GM12878 (cell line): ENCODE results near the gene RPS19BP1. TPM values are rescaled to one million over a fixed set of nuclear protein-coding genes. Genes with fewer than 3 reads are reported as not detected.

Experiments
- ATAC-seq: fragments of 200-7000 bp; cut with Tn5 transposase; 3 replicates; pipeline ENCODE4 v1.9.1; 2020; ENCODE audit warnings: mild to moderate bottlenecking, moderate library complexity
- BruUV-seq: library from RNA; stranded (reverse); fragments of 400-500 nt; replicated peaks from 2 replicates; lab custom pipeline; 2021; lab: Mats Ljungman, UMichigan
- CTCF ChIA-PET: fragments of 300-600 bp; sonication (Branson Sonifier 250); formaldehyde crosslinking; extraction: SDS; loops from one replicate; lab custom pipeline; 2021; ENCODE audit warnings: inconsistent platforms; lab: Yijun Ruan, JAX
- POLR2A ChIA-PET: fragments of 350-600 bp; formaldehyde crosslinking; extraction: SDS; loops from one replicate; lab custom pipeline; 2021; ENCODE audit warnings: inconsistent platforms; lab: Charles Lee
- RAD21 ChIA-PET: fragments of 300-600 bp; sonication (Branson Sonifier 250); formaldehyde crosslinking; loops from one replicate; lab custom pipeline; 2023; ENCODE audit warnings: antibody characterized with exemption; ENCODE audit not compliant: unreplicated experiment; lab: Charles Lee
- SMC1A ChIA-PET: fragments of 300-600 bp; sonication (Branson Sonifier 250); formaldehyde crosslinking; loops from one replicate; lab custom pipeline; 2023; ENCODE audit not compliant: unreplicated experiment, uncharacterized antibody; lab: Charles Lee
- DNase-seq: peaks from one replicate; pipeline ENCODE4 v3.0.0-alpha.2; 2011; ENCODE audit warnings: low read depth, low spot score
- FAIRE-seq: peaks from 3 replicates; lab custom pipeline; 2011; peaks lifted over from hg19 to GRCh38; lab: Jason Lieb, UNC
- H2AFZ ChIP-seq: 2 replicates; pipeline ENCODE4 v1.6.0; 2011; ENCODE audit warnings: low read depth, low read length, control low read depth; ENCODE audit not compliant: control insufficient read depth
- H3K27ac ChIP-seq: 2 replicates; pipeline ENCODE4 v1.5.1; 2011; ENCODE audit warnings: control low read depth; ENCODE audit not compliant: control insufficient read depth, insufficient read depth
- H3K27me3 ChIP-seq, 2 experiments: replicated peaks in 1 of 2; 2 replicates each; pipeline versions ENCODE4 v1.6.0 to v1.6.1; 2011; ENCODE audit warnings: low read length in 1 of 2; ENCODE audit not compliant: control insufficient read depth in 2 of 2, insufficient read depth in 2 of 2
- H3K36me3 ChIP-seq, 2 experiments: 2 replicates each; pipeline ENCODE4 v1.5.1; 2011; ENCODE audit warnings: low read length in 1 of 2; ENCODE audit not compliant: control insufficient read depth in 2 of 2, insufficient read depth in 2 of 2
- H3K4me1 ChIP-seq: 2 replicates; pipeline ENCODE4 v1.6.1; 2011; ENCODE audit warnings: mild to moderate bottlenecking, low read length, moderate library complexity, mixed read lengths; ENCODE audit not compliant: control insufficient read depth, insufficient read depth
- H3K4me2 ChIP-seq: 2 replicates; pipeline ENCODE4 v1.6.0; 2011; ENCODE audit warnings: control low read depth; ENCODE audit not compliant: control insufficient read depth, insufficient read depth
- H3K4me3 ChIP-seq: fragments of 200-600 bp; sonication (generic); 2 replicates; pipeline ENCODE4 v1.5.1; 2016
- H3K79me2 ChIP-seq: 2 replicates; pipeline ENCODE4 v1.6.0; 2011; ENCODE audit warnings: low read length; ENCODE audit not compliant: control insufficient read depth, insufficient read depth
- H3K9ac ChIP-seq: 2 replicates; pipeline ENCODE4 v1.8.0; 2011; ENCODE audit warnings: low read length, control low read depth, mixed read lengths; ENCODE audit not compliant: control insufficient read depth, insufficient read depth
- H3K9me3 ChIP-seq: replicated peaks from 3 replicates; pipeline ENCODE4 v1.5.1; 2011; ENCODE audit warnings: mild to moderate bottlenecking, low read length; ENCODE audit not compliant: control insufficient read depth, insufficient read depth
- H4K20me1 ChIP-seq: 2 replicates; pipeline ENCODE4 v1.6.0; 2011; ENCODE audit not compliant: control insufficient read depth, insufficient read depth
- CTCF ChIP-seq, 3 experiments: IDR thresholded peaks in 2 of 3; conservative IDR thresholded peaks in 1 of 3; 2 replicates each; pipeline ENCODE4 v1.5.1; 2011; ENCODE audit warnings: low read depth in 3 of 3, low read length in 3 of 3, mild to moderate bottlenecking in 3 of 3, control low read depth in 2 of 3, moderate library complexity in 2 of 3, inconsistent platforms in 1 of 3, mixed read lengths in 1 of 3; ENCODE audit not compliant: control insufficient read depth in 2 of 3, insufficient read depth in 1 of 3; ENCODE audit errors: extremely low read depth in 1 of 3
- EP300 ChIP-seq, 2 experiments: fragments of 150-350 bp in 1 of 2; IDR thresholded peaks; 2 replicates each; pipeline ENCODE4 v1.6.1; 2011 to 2012; ENCODE audit warnings: low read depth in 2 of 2, low read length in 2 of 2, borderline replicate concordance in 1 of 2, improper control_type of control experiment in 1 of 2, inconsistent platforms in 1 of 2; ENCODE audit not compliant: control insufficient read depth in 1 of 2
- LARP7 ChIP-seq: fragments of 450-650 bp; IDR thresholded peaks from 2 replicates; pipeline ENCODE4 v1.6.1; 2017; ENCODE audit warnings: mild to moderate bottlenecking
- NR2F1 ChIP-seq: fragments of 450-650 bp; conservative IDR thresholded peaks from 2 replicates; pipeline ENCODE4 v1.6.1; 2017; ENCODE audit warnings: mild to moderate bottlenecking
- RAD21 ChIP-seq: IDR thresholded peaks from 2 replicates; pipeline ENCODE4 v1.6.1; 2011; ENCODE audit warnings: mild to moderate bottlenecking, low read depth, low read length, moderate library complexity; ENCODE audit not compliant: insufficient read depth
- SMC3 ChIP-seq: IDR thresholded peaks from 2 replicates; pipeline ENCODE4 v1.6.1; 2011; ENCODE audit warnings: low read length, improper control_type of control experiment, borderline replicate concordance
- ZNF687 ChIP-seq: fragments of 450-650 bp; IDR thresholded peaks from 2 replicates; pipeline ENCODE4 v1.6.1; 2017; ENCODE audit warnings: mild to moderate bottlenecking, moderate library complexity
- whole genome bisulfite sequencing: methylation state at CpG from one replicate; pipeline ENCODE4 v1.1.6; 2016; ENCODE audit warnings: low lambda C conversion rate; ENCODE audit not compliant: insufficient replicate concordance, insufficient coverage; ENCODE audit errors: missing lambda C conversion rate; 5-methylcytosine and 5-hydroxymethylcytosine counted together
- in situ Hi-C: fragments of 300-500 bp; cut with MboI; formaldehyde crosslinking; loops from 9 replicates; pipeline ENCODE4 v1.14.3; 2018; ENCODE audit warnings: mixed read lengths
- intact Hi-C: fragments of 100-400 bp; cut with micrococcal nuclease; formaldehyde crosslinking; loops from one replicate; pipeline ENCODE4 v1.14.2; 2022; ENCODE audit not compliant: unreplicated experiment
- polyA plus RNA-seq, 11 experiments: library from polyadenylated mRNA; depleted of rRNA in 4 of 11; unstranded in 6 of 11; stranded (reverse) in 5 of 11; fragments of >200 nt; fragmentation: Nextera tagmentation in 4 of 11; fragmentation: Illumina TruSeq in 1 of 11; extraction: Ambion mirVana in 4 of 11; extraction: Trizol in 1 of 11; gene quantifications; 1 replicate in 1 of 11; 2 replicates in 10 of 11; pipeline versions ENCODE4 v1.2.1 to v1.2.3, GENCODE V29; 2011 to 2016; ENCODE audit warnings: inconsistent platforms in 2 of 11, missing spikeins in 2 of 11, low read depth in 1 of 11
- total RNA-seq, 4 experiments: library from RNA; depleted of rRNA in 3 of 4; stranded (reverse); fragments of >200 nt in 3 of 4; fragmentation: Illumina TruSeq in 1 of 4; extraction: Trizol in 1 of 4; gene quantifications; 2 replicates each; pipeline versions ENCODE4 v1.2.1 to v1.2.3, GENCODE V29; 2013 to 2021

The RPS19BP1 gene
- total and polyA plus RNA-seq, 10 of the 15 experiments (the other 5 are each of a cell fraction or from before 2014, with no cell fraction given) = 2.7 to 206 (median 78.6) TPM

GRCh38 chr22:39560127-39560526 is 27.6 kb upstream of the RPS19BP1 start:
- ATAC-seq (no peak), FAIRE-seq (no peak), DNase-seq (no peak)
- WGBS = 33% methylated on average over 6 of the region's 6 CpGs
- no peak for TF ChIP-seq EP300 (IDR thresholded peaks at IDR 0.05; ENCODE audit: borderline replicate concordance in 1 of 2, control insufficient read depth in 1 of 2, low read depth in 2 of 2, low read length in 2 of 2)
- TF ChIP-seq LARP7 = no peak
- 0 out of 2 replicates have a peak, but pooled peaks have one; percentile 5 for TF ChIP-seq NR2F1
- no peak overlapping the region for H3K9ac ChIP-seq
- H3K4me2 ChIP-seq = no peak overlapping the region
- no peak overlapping the region for H3K4me3 ChIP-seq
- no peaks in the 10 kb centered on the region for H4K20me1 ChIP-seq
- ChIA-PET SMC1A (interaction anchor here (0.6 to 1.2 kb wide), 2 partner anchors 464 to 477 kb away, joined by 3 to 4 read pairs; no protein-coding TSS in a partner anchor), POLR2A (no interaction called here), RAD21 (interaction anchor here (1.3 kb wide), 1 partner anchor 465 kb away, joined by 9 read pairs; no protein-coding TSS in a partner anchor), CTCF (interaction anchor here (1.7 to 3.4 kb wide), 2 partner anchors 456 to 464 kb away, joined by 3 to 23 read pairs; no protein-coding TSS in a partner anchor)
- H3K27me3 ChIP-seq = peaks cover 7 to 8% of the 10 kb centered on the region in 2 experiments; a peak in 3 of 4 replicates
- H3K4me1 ChIP-seq = no peaks in the 10 kb centered on the region
- in situ Hi-C loops (no loop called here), intact Hi-C loops (no loop called here)
- no peak overlapping the region for H2AFZ ChIP-seq
- no TSS peak for BruUV-seq
- H3K27ac ChIP-seq = no peak overlapping the region
- no peaks in the 10 kb centered on the region for H3K79me2 ChIP-seq
- no peaks in the 10 kb centered on the region for H3K36me3 ChIP-seq
- no peaks in the 10 kb centered on the region for H3K9me3 ChIP-seq

- ChIA-PET POLR2A (no interaction called here), CTCF (interaction anchor here (0.5 to 3.4 kb wide), 4 partner anchors 172 to 811 kb away, joined by 3 to 23 read pairs (median 3); partner anchors contain the start of gene SGSM3), SMC1A (interaction anchor here (0.6 to 1.2 kb wide), 2 partner anchors 465 to 478 kb away, joined by 3 to 4 read pairs; no protein-coding TSS in a partner anchor), RAD21 (interaction anchor here (1.3 to 1.4 kb wide), 2 partner anchors 465 to 477 kb away, joined by 3 to 9 read pairs; no protein-coding TSS in a partner anchor)
- intact Hi-C loops = loop anchor here (5.0 kb wide), 1 partner anchor 463 kb away; no protein-coding TSS in a partner anchor
- ATAC-seq = peak; percentile 72
- FAIRE-seq = no peak
- Histone ChIP-seq H4K20me1 (no peaks in the 10 kb centered on the region), H3K4me3 (no peak overlapping the region), H3K9ac (no peak overlapping the region), H3K36me3 (no peaks in the 10 kb centered on the region), H2AFZ (no peak overlapping the region), H3K4me2 (no peak overlapping the region), H3K27me3 (peaks cover 7 to 8% of the 10 kb centered on the region in 2 experiments; a peak in 3 of 4 replicates), H3K4me1 (no peaks in the 10 kb centered on the region), H3K27ac (no peak overlapping the region), H3K79me2 (no peaks in the 10 kb centered on the region), H3K9me3 (no peaks in the 10 kb centered on the region)
- no TSS peak for BruUV-seq
- 30% methylated on average over 10 of the region's 11 CpGs for WGBS
- no peak for DNase-seq
- in situ Hi-C loops = no loop called here
- peak; percentile 32; the same call in 1 of the 2 replicates for TF ChIP-seq RAD21
- peak; percentile 33 to 58 (median 40); a peak in 5 of 6 replicates for TF ChIP-seq CTCF (IDR thresholded peaks at IDR 0.05 in 2 of 3, conservative IDR thresholded peaks at IDR 0.05 in 1 of 3; ENCODE audit: control insufficient read depth in 2 of 3, extremely low read depth in 1 of 3, insufficient read depth in 1 of 3, low read depth in 3 of 3, low read length in 3 of 3)
- TF ChIP-seq ZNF687 = no peak
- peak; percentile 47 for TF ChIP-seq SMC3
- peak; percentile 66 for TF ChIP-seq NR2F1
Measured at GRCh38 chr22:39559456-39560105, 27.0 kb upstream of the RPS19BP1 start.
